Measurements from ENCODE around the gene ENO1.
A peak's percentile ranks its signal among the peaks of the same experiment; 100 is the strongest.
"Not testable (repeated sequence)": the region's sequence is repeated elsewhere in the genome, so short reads cannot be mapped to it uniquely, and the experiment has no call there.

Gene ENO1

DNA sequence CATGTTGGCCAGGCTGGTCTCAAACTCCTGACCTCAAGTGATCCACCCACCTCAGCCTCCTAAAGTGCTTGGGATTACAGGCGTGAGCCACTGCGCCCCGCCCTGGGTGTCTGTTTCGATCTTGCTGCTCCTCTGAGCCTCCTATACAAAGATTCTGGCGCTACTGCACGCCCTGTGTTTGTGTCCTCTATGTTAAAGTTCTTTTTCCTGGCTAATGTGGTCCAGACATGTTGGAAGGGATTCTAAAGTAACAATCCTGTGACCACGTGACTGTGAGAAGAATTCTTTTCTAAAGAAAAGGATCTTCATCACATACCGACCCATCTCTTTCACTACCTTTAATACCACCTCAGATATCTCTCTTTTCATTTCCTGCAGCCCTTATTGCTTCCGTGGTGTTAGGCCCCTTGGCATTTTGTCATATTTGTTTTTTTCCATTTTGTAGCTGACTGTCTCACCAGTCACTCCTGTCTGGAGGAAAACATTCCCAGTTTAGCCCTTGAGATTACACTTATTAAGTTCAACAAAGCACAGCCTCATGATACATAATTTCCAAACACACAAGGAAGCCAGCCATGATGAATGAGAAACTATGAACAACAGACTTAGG lies 27.2 kb upstream of the ENO1 start:
- TF ChIP-seq, protein P1, sequence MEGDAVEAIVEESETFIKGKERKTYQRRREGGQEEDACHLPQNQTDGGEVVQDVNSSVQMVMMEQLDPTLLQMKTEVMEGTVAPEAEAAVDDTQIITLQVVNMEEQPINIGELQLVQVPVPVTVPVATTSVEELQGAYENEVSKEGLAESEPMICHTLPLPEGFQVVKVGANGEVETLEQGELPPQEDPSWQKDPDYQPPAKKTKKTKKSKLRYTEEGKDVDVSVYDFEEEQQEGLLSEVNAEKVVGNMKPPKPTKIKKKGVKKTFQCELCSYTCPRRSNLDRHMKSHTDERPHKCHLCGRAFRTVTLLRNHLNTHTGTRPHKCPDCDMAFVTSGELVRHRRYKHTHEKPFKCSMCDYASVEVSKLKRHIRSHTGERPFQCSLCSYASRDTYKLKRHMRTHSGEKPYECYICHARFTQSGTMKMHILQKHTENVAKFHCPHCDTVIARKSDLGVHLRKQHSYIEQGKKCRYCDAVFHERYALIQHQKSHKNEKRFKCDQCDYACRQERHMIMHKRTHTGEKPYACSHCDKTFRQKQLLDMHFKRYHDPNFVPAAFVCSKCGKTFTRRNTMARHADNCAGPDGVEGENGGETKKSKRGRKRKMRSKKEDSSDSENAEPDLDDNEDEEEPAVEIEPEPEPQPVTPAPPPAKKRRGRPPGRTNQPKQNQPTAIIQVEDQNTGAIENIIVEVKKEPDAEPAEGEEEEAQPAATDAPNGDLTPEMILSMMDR (IDR thresholded peaks at IDR 0.05; ENCODE audit: low read depth, low read length) = no peak
- DNase-seq (ENCODE audit: low read depth in 2 of 2) = peak; percentile 68 to 71

DNA sequence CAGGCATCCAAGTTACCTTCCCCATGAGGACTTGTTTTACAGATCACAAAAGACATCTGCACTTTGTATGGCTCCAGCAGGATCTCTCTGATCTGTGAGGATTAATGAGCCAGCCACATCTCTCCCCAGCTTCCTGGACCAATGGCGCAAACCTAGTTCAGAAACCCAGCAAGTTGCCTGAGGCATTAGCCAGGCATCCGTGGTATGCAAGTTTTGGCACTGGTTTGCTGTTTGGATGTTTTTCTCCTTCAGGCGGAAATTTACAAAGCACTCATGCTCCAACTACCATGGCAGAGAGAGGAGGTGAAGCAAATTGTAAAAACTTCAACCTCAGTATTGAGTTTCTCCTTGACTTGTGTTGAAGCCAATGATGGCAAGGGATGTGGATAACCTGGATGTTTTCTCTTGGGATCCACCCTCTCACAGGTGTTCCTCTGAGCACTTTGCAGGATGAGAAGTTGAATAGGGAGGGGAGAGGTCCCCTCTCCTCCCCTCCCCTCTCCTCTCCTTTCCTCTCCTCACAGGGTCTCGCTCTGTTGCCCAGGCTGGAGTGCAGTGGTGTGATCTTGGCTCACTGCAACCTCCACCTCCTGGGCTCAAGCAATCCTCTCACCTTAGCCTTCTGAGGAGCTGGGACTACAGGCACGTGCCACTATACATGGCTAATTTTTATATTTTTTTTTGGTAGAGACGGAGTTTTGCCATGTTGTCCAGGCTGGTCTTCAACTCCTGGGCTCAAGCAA lies 25.6 kb upstream of the ENO1 start:
- H3K4me3 ChIP-seq (replicated peaks in 1 of 2; ENCODE audit: low read depth in 2 of 2, low read length in 2 of 2) = no peak overlapping the region
- peak; percentile 96 to 98 for DNase-seq (ENCODE audit: low read depth in 2 of 2)
- TF ChIP-seq, protein P1 (IDR thresholded peaks at IDR 0.05; ENCODE audit: low read depth, low read length) = no peak

More for the DNA sequence above, 27.2 kb upstream of the ENO1 start:
- no peak overlapping the region for H3K4me3 ChIP-seq (replicated peaks in 1 of 2; ENCODE audit: low read depth in 2 of 2, low read length in 2 of 2)

DNA sequence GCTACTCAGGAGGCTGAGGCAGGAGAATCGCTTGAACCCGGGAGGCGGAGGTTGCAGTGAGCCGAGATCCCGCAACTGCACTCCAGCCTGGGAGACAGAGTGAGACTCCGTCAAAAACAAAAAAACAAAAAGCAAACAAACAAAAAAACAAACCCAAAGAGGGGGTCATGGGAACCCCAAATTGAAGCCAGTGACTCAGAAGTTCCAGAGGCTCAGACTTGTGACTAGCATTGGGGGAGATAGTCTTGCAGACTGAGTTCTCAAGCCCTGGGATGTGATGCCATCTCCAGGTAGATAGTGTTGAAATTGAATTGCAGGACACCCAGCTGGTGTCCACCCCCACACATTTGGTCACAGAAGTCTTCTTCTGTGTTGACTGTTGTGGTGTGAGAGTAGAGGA lies 24.9 kb upstream of the ENO1 start:
- TF ChIP-seq, protein P1 (IDR thresholded peaks at IDR 0.05; ENCODE audit: low read depth, low read length) = no peak
- DNase-seq (ENCODE audit: low read depth in 2 of 2) = peak; percentile 38 to 72
- H3K4me3 ChIP-seq (replicated peaks in 1 of 2; ENCODE audit: low read depth in 2 of 2, low read length in 2 of 2) = no peak overlapping the region

DNA sequence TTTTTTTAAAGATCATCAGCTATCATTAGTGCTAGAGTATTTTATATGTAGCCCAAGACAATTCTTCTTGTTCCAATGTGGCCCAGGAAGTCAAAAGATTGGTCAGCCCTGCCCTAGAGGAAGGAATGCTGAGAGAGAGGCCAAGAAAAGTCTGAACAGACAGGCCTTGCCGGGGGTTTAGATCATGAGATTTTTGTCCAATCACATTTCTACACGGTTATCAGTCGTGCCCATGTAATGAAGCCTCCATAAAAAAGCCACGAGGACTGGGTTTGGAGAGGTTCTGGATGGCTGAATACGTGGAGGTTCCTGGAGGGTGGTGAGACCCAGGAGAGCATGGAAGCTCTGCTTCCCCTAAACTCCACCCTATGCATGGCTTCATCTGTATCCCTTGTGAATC lies 24.3 kb upstream of the ENO1 start:
- TF ChIP-seq, protein P1 (IDR thresholded peaks at IDR 0.05; ENCODE audit: low read depth, low read length) = peak; percentile 35
- DNase-seq (ENCODE audit: low read depth in 2 of 2) = peak; percentile 57 to 65
- H3K4me3 ChIP-seq (replicated peaks in 1 of 2; ENCODE audit: low read depth in 2 of 2, low read length in 2 of 2) = no peak overlapping the region

DNA sequence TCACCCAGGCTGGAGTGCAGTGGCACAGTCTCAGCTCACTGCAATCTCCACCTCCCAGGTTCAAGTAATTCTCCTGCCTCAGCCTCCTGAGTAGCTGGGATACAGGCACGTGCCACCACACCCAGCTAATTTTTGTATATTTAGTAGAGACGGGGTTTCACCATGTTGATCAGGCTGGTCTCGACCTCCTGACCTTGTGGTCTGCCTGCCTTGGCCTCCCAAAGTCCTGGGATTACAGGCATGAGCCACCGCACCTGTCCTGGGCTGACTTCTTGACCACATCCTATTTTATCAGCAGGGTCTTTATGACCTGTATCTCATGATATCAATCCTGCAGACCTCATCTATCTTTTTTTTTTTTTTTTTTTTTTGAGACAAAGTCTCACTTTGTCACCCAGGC lies 22.2 kb upstream of the ENO1 start:
- not testable (repeated sequence) for DNase-seq (ENCODE audit: low read depth in 2 of 2)

DNA sequence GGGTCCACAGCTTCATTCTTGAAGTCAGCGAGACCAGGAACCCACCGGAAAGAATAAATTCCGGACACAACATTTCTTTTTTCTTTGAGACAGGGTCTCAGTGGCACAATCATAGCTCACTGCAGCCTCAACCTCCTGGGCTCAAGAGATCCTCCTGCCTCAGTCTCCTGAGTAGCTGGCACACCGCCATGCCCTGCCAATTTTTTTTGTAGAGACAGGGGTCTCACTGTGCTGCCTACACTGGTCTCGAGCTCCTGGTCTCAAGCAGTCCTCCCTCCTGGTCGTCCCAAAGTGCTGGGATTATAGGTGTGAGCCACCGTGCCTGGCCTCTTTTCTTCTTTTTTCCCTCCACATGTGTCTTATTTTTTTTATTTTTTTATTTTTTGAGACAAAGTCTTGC lies 20.6 kb upstream of the ENO1 start:
- no peak for DNase-seq (ENCODE audit: low read depth in 2 of 2)
- TF ChIP-seq, protein P1 (IDR thresholded peaks at IDR 0.05; ENCODE audit: low read depth, low read length) = no peak
- no peak overlapping the region for H3K4me3 ChIP-seq (replicated peaks in 1 of 2; ENCODE audit: low read depth in 2 of 2, low read length in 2 of 2)

More for the DNA sequence above, 22.2 kb upstream of the ENO1 start:
- not testable (repeated sequence) for H3K4me3 ChIP-seq (replicated peaks in 1 of 2; ENCODE audit: low read depth in 2 of 2, low read length in 2 of 2)

DNA sequence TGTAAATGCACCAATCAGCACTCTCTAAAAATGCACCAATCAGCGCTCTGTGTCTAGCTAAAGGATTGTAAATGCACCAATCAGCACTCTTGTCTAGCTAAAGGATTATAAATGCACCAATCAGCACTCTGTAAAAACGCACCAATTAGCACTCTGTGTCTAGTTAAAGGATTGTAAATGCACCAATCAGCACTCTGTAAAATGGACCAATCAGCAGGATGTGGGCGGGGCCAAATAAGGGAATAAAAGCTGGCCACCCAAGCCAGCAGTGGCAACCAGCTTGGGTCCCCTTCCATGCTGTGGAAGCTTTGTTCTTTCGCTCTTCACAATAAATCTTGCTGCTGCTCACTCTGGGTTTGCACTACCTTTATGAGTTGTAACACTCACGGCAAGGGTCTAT lies 19.9 kb upstream of the ENO1 start:
- DNase-seq (ENCODE audit: low read depth in 2 of 2); H3K4me3 ChIP-seq (replicated peaks in 1 of 2; ENCODE audit: low read depth in 2 of 2, low read length in 2 of 2): not testable (repeated sequence)

DNA sequence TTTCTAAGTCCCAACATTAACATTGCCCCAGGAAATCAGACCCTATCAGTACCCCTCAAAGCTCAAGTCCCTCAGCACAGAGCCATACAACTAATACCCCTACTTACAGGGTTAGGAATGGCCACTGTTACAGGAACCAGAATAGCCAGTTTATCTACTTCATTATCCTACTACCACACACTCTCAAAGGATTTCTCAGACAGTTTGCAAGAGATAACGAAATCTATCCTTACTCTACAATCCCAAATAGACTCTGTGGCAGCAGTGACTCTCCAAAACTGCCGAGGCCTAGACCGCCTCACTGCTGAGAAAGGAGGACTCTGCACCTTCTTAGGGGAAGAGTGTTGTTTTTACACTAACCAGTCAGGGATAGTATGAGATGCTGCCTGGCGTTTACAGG lies 19.0 kb upstream of the ENO1 start:
- not testable (repeated sequence) for DNase-seq (ENCODE audit: low read depth in 2 of 2)

DNA sequence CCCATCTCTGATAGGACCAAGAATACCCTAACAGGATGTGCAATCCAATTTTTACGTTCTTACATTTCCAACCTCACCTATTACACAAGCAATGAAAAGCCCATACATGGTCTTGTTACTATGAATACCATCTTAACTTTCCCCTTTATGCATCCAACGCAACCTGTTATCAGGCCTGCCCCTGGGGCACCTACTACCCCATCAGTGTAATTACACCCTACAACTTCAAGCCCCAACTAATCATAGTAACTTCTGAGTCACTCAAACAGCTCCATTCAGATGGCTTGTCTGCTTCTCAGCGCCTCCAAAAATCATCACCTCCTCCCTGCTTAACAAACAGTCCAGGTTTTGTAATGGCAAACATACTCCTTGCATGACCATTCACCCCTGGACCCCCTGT lies 18.3 kb upstream of the ENO1 start:
- not testable (repeated sequence) for DNase-seq (ENCODE audit: low read depth in 2 of 2); H3K4me3 ChIP-seq (replicated peaks in 1 of 2; ENCODE audit: low read depth in 2 of 2, low read length in 2 of 2)

More for the DNA sequence above, 19.0 kb upstream of the ENO1 start:
- H3K4me3 ChIP-seq (replicated peaks in 1 of 2; ENCODE audit: low read depth in 2 of 2, low read length in 2 of 2) = not testable (repeated sequence)
